Activated T-cell treated with anti-CD3 and anti-CD28 coated beads, Interleukin-2, amount 50 U/mL, for 1 hour (primary cell): ENCODE data around the gene EIF4ENIF1.
"Not testable (repeated sequence)": the region's sequence is repeated elsewhere in the genome, so short reads cannot be mapped to it uniquely, and the experiment has no call there.

Experiments
- DNase-seq: peaks from one replicate; pipeline ENCODE4 v3.0.0-alpha.2; 2020

The EIF4ENIF1 gene

GRCh38 chr22:31491218-31491962, 1.7 kb upstream of the EIF4ENIF1 start:
- no peak for DNase-seq

DNA sequence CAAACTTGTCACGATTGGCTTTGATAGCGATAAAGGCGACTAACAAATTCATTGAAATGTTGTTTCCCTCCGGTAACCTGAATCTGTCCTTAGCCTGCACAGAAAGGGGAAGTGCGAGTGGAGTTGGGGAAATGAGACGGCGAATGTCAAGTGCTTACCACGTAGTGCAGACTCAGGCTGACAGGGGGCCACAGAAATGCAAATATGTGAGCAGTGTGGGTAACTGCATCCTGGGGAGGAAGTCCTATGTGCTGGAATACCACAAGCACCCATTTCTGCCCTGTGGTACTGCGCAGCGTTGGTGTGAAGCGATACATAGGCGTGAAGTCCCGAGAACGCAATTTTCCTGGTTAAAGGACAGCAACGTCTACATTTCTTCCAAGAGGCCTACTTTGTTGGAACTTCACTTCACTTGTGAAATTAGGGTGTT, 869 bp upstream of the EIF4ENIF1 start:
- peak; percentile 54 for DNase-seq

DNA sequence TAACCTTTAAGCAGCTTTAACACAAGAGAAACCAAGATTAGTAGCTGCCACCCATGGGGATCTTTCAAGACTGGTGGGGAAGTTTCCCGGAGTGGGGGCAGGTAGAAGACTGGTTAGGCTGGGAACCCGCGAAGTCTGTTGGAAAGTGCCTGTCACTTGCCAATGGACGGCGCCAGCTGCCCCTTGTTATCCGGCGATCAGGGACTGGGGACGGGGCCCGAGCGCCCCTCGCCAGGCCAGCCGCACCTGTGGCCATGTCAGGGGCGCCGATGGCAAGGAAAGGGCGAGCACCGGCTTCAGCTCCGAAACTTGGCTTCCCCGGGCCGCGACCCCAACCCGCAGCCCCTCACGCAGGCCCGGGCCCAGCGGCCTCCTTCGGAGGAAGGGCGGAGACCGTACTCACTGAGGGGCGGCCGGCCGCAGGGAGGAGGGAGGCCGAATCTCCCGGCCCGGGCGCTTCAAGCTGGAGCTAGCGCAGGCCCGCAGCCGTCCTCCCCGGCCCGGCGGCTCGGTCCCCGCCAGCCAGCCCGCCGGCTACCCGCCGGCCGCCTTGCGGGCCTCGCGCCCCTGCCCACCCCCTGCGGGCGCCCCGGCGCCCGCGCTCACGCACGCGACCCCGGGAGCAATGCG, 539 bp downstream of the EIF4ENIF1 start:
- peak; percentile 49 for DNase-seq

- no peak for DNase-seq
Measured at GRCh38 chr22:31488346-31488883, 1.2 kb downstream of the EIF4ENIF1 start.

GRCh38 chr22:31486951-31487350, 2.7 kb downstream of the EIF4ENIF1 start:
- DNase-seq = no peak

- DNase-seq = not testable (repeated sequence)
Measured at GRCh38 chr22:31486369-31486768, 3.3 kb downstream of the EIF4ENIF1 start.

DNA sequence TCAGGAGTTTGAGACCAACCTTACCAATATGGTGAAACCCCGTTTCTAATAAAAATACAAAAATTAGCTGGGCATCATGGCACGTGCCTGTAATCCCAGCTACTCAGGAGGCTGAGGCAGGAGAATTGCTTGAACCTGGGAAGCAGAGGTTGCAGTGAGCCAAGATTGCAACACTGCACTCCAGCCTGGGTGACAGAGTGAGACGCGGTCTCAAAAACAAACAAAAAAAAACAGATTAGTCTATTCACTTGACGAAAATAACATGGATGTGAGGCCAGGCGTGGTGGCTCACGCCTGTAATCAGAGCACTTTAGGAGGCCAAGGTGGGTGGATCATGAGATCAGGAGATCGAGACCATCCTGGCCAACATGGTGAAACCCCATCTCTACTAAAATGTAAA, 7.2 kb downstream of the EIF4ENIF1 start:
- not testable (repeated sequence) for DNase-seq

DNA sequence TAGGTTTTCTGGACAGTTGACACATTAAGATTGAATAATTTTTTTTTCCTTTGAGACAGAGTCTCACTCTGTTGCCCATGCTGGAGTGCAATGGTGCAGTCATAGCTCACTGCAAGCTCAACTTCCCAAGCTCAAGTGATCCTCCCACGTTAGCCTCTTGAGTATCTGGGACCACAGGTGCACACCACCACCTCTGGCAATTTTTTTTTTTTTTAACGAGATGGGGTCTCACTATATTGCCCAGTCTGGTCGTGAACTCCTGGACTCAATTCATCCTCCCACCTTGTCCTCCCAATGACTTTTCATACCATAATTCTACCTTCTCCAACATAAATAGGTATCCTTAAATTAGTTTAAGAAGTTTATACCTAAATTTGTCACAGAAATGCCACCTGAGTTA, 8.5 kb downstream of the EIF4ENIF1 start:
- no peak for DNase-seq

DNA sequence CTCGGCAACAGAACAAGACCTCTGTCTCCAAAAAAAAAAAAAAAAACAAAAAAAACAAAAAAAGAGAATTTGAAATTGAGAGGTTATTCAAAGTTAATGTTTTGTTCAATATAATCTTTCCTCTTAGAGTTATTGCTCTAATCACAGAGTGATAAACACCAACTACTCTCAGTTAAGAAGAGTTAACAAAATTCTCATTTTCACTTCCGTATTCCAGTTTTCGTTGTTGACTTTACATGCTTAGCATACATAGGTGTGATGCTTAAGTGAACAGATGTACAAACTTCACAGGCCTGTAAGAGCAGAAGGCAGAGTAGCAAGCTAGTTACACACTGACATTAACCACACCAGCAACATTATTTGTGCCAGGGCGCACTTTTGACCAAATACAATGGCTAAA, 12.3 kb downstream of the EIF4ENIF1 start:
- DNase-seq = no peak

GRCh38 chr22:31475800-31476199, 13.8 kb downstream of the EIF4ENIF1 start:
- no peak for DNase-seq

GRCh38 chr22:31474743-31475142, 14.9 kb downstream of the EIF4ENIF1 start:
- DNase-seq = no peak

GRCh38 chr22:31465307-31465706, 24.3 kb downstream of the EIF4ENIF1 start:
- DNase-seq = no peak

- no peak for DNase-seq
Measured at GRCh38 chr22:31461699-31462098, 27.9 kb downstream of the EIF4ENIF1 start.

DNA sequence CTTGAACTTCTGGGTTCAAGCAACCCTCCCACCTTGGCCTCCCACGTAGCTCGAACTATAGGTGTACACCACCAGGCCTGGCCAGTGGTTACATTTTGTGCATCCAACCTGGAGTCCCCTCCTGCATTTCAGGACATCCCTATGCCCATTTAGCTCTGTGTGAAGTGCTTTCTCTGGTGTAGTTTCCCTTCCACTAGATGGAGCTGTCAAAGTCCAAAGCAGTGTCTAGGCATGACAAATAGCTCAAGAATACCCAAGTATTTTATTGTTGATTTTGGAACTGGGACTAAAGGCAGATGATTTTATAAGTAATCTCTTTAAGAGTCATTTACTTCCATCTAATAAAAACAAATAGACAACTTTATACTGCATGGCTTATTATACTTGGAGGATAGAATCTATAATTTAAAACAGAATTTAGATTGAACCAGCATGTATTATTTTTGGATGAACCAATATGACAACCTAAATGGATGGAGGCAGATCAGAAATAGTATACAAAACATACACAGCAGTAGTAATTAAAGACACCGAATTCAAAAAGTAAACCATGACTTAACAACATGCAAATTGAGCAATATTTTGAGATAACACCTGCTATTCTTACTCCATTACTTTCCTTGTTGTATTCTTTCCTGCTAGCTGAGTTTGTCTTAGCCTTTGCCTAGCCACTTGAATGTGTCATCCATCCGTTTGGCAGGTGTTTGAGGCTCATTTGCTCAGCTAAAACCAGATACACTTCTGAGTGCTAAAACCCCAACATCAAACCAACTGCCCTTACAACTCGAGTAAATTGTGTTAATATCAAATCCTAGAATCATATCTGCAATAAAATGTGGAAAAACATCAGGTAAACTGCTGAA, 37.7 kb downstream of the EIF4ENIF1 start:
- DNase-seq = no peak

GRCh38 chr22:31449506-31449905, 40.1 kb downstream of the EIF4ENIF1 start:
- DNase-seq = no peak

DNA sequence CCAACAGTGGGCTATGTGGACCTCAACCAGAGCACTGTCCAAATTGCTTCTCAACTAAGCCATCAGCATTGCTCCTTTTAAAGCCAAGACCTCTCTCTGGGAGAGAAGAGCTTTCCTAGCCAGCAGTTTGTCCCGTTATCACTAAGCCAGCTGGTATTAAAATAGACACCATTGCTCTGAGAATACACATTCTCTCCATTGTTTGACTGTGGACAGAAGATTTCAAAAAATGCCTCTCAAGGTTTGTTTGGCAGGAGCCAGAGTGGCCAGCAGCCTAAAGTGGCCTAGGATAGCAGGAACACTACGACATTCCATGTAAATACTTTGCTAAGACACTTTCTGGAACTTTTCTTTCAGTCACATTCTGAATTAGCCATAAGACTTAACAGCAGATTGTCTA, 41.3 kb downstream of the EIF4ENIF1 start:
- no peak for DNase-seq

DNA sequence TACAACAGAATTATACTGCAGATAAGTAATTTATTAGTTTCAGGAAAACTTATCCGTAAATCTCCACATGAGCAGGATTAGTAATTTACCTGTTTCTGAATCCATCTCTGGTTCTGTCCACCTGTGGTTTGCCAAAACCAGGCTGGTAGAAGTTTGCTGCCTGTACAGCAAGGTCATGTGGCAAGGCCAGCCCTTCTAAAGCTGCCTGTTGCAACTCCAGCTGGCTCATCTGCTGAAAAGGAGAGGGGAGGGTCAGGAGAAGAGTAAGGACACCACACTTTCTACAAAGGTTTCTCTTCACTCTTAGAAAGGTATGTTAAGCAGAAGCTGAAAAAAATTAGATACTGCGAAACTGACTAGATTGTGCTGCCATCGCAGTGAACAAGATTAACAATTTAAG, 42.3 kb downstream of the EIF4ENIF1 start:
- no peak for DNase-seq

GRCh38 chr22:31446767-31447166, 42.9 kb downstream of the EIF4ENIF1 start:
- DNase-seq = no peak

- no peak for DNase-seq
Measured at GRCh38 chr22:31446208-31446607, 43.4 kb downstream of the EIF4ENIF1 start.

DNA sequence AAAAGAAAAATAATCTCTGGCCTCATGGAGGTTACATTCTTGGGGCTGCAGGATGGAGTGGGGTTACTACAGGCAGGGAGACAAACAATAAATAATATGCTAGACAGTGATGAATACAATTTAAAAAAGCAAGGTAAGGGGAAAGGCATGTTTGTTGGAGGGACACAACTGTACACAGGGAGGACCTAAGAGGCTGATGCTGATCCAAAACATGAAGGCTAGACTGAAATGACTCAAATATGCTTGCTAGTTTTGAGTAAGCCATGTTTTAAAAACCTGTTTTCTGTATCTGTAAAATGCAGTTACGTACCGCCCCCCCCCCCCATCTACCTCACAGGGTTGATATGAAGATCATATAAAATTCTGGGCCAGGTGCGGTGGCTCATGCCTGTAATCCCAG, 44.0 kb downstream of the EIF4ENIF1 start:
- DNase-seq = no peak

DNA sequence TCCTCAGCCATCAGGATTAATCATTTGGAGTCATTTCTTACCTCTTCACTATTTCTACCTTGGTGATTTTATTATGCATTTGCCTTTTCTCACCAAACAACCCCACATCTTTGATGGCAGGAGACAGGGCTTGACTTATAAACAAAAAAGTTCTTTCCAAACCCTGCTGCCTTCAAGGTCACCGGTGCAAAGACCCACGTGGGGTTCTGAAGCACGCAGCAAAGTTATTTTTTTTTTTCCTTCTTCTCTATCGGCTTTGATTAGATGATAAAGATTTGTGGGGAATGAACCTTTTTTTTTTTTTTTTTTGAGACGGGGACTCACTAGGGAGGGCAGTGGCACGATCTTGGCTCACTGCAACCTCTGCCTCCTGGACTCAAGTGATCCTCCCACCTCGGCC, 46.1 kb downstream of the EIF4ENIF1 start:
- DNase-seq = no peak

- DNase-seq = no peak
Measured at GRCh38 chr22:31442768-31443489, 46.7 kb downstream of the EIF4ENIF1 start.

DNA sequence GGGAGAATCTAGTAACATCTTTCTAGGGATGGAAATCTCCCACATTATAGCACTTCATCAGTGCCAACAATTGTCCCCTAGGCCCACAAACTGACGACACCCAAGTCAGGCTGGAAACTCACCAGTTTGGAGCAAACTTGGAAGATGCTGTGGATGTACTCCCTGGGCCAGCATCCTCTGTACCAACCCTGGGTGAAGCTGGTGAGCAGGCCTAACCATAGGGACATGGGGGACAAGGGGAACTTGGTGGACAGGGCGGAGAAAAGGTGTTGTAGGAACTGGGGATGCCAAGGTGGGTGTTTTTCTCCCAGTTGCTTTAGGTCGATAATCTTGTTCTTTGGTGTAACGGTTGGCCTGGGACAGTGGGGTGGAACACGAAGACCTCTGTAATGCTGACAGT, 48.0 kb downstream of the EIF4ENIF1 start:
- no peak for DNase-seq
